PFSK-1 (cell line): ENCODE results near the gene CHTF8.

Experiments
- FOXP2 ChIP-seq: optimal IDR thresholded peaks from 2 replicates; pipeline ENCODE3; 2011; ENCODE audit warnings: borderline replicate concordance, control low read depth, inconsistent platforms; ENCODE audit not compliant: insufficient read depth; ENCODE audit errors: extremely low read length, extremely low read depth
- POLR2AphosphoS5 ChIP-seq: IDR thresholded peaks from 2 replicates; pipeline ENCODE4 v1.6.1; 2012; ENCODE audit warnings: low read depth, mild to moderate bottlenecking, control low read depth, low read length, moderate library complexity
- REST ChIP-seq, 2 experiments: IDR thresholded peaks; 2 replicates each; pipeline versions ENCODE4 v1.6.1 to v1.8.0; 2011 to 2012; ENCODE audit warnings: low read depth in 2 of 2, low read length in 2 of 2, control low read depth in 1 of 2, inconsistent platforms in 1 of 2, mild to moderate bottlenecking in 1 of 2, moderate library complexity in 1 of 2; ENCODE audit not compliant: insufficient read depth in 1 of 2
- SIN3A ChIP-seq: IDR thresholded peaks from 2 replicates; pipeline ENCODE4 v1.6.1; 2012; ENCODE audit warnings: mild to moderate bottlenecking, low read length, moderate library complexity, borderline replicate concordance; ENCODE audit not compliant: insufficient read depth
- TAF1 ChIP-seq: IDR thresholded peaks from 2 replicates; pipeline ENCODE4 v1.6.1; 2012; ENCODE audit warnings: low read length, control low read depth, borderline replicate concordance; ENCODE audit not compliant: insufficient read depth

The CHTF8 gene

GRCh38 chr16:69143116-69143515 is 10.7 kb upstream of the CHTF8 start:
- TF ChIP-seq SIN3A (no peak), FOXP2 (no peak), TAF1 (no peak), REST (IDR thresholded peaks at IDR 0.05; ENCODE audit: insufficient read depth in 1 of 2, low read depth in 2 of 2, low read length in 2 of 2) (no peak), POLR2AphosphoS5 (no peak)

GRCh38 chr16:69141936-69142335 is 9.5 kb upstream of the CHTF8 start:
- no peak for TF ChIP-seq SIN3A
- no peak for TF ChIP-seq FOXP2
- TF ChIP-seq POLR2AphosphoS5: no peak
- TF ChIP-seq REST (IDR thresholded peaks at IDR 0.05; ENCODE audit: insufficient read depth in 1 of 2, low read depth in 2 of 2, low read length in 2 of 2): no peak
- TF ChIP-seq TAF1: no peak

- TF ChIP-seq REST (IDR thresholded peaks at IDR 0.05; ENCODE audit: insufficient read depth in 1 of 2, low read depth in 2 of 2, low read length in 2 of 2) (no peak), POLR2AphosphoS5 (no peak), TAF1 (no peak), SIN3A (no peak), FOXP2 (no peak)
These were observed 8.6 kb upstream of the CHTF8 start for GRCh38 chr16:69141014-69141413.

GRCh38 chr16:69138608-69139007 is 6.2 kb upstream of the CHTF8 start:
- TF ChIP-seq FOXP2 (no peak), REST (IDR thresholded peaks at IDR 0.05; ENCODE audit: insufficient read depth in 1 of 2, low read depth in 2 of 2, low read length in 2 of 2) (no peak), POLR2AphosphoS5 (no peak), TAF1 (no peak), SIN3A (no peak)

GRCh38 chr16:69133373-69133954 is 1.1 kb upstream of the CHTF8 start:
- TF ChIP-seq REST (IDR thresholded peaks at IDR 0.05; ENCODE audit: insufficient read depth in 1 of 2, low read depth in 2 of 2, low read length in 2 of 2): no peak
- TF ChIP-seq POLR2AphosphoS5: no peak
- TF ChIP-seq TAF1: no peak
- no peak for TF ChIP-seq SIN3A
- no peak for TF ChIP-seq FOXP2
